GM21529 (cell line): ENCODE results near the gene PITPNM3.
"Not testable (repeated sequence)": the region's sequence is repeated elsewhere in the genome, so short reads cannot be mapped to it uniquely, and the experiment has no call there.

Experiments
- ATAC-seq: cut with Tn5 transposase; IDR thresholded peaks from one replicate; pipeline ENCODE4 v1.9.1; 2021; ENCODE audit not compliant: unreplicated experiment

PITPNM3 gene

GRCh38 chr17:6556121-6557039 lies at the start of gene PITPNM3:
TSS of gene PITPNM3 (minus strand) at chr17:6556555. CDS start at chr17:6556406, 149 bp downstream.
- no peak for ATAC-seq

GRCh38 chr17:6605142-6605541 lies 48.8 kb upstream of the PITPNM3 start:
- ATAC-seq = no peak

GRCh38 chr17:6603744-6604325 lies 47.5 kb upstream of the PITPNM3 start:
- ATAC-seq = no peak

GRCh38 chr17:6602141-6602540 lies 45.8 kb upstream of the PITPNM3 start:
- no peak for ATAC-seq

- ATAC-seq = no peak
Measured at GRCh38 chr17:6599364-6599763, 43.0 kb upstream of the PITPNM3 start.

GRCh38 chr17:6597727-6598126 lies 41.4 kb upstream of the PITPNM3 start:
- no peak for ATAC-seq

- ATAC-seq = no peak
Measured at GRCh38 chr17:6596941-6597340, 40.6 kb upstream of the PITPNM3 start.

- no peak for ATAC-seq
Measured at GRCh38 chr17:6596511-6596910, 40.2 kb upstream of the PITPNM3 start.

- no peak for ATAC-seq
Measured at GRCh38 chr17:6596081-6596480, 39.7 kb upstream of the PITPNM3 start.

GRCh38 chr17:6593371-6593770 lies 37.0 kb upstream of the PITPNM3 start:
- ATAC-seq = not testable (repeated sequence)

- ATAC-seq = no peak
Measured at GRCh38 chr17:6592173-6592572, 35.8 kb upstream of the PITPNM3 start.

- no peak for ATAC-seq
Measured at GRCh38 chr17:6591599-6592158, 35.3 kb upstream of the PITPNM3 start.

GRCh38 chr17:6589266-6589946 lies 33.1 kb upstream of the PITPNM3 start:
- no peak for ATAC-seq

GRCh38 chr17:6588165-6588564 lies 31.8 kb upstream of the PITPNM3 start:
- ATAC-seq = no peak

- ATAC-seq = no peak
Measured at GRCh38 chr17:6587310-6587709, 31.0 kb upstream of the PITPNM3 start.

- ATAC-seq = no peak
Measured at GRCh38 chr17:6583411-6583810, 27.1 kb upstream of the PITPNM3 start.

- ATAC-seq = no peak
Measured at GRCh38 chr17:6580625-6581024, 24.3 kb upstream of the PITPNM3 start.

GRCh38 chr17:6578491-6578890 lies 22.1 kb upstream of the PITPNM3 start:
- ATAC-seq = no peak

GRCh38 chr17:6577686-6578263 lies 21.4 kb upstream of the PITPNM3 start:
- ATAC-seq = no peak

GRCh38 chr17:6576038-6576785 lies 19.9 kb upstream of the PITPNM3 start:
- ATAC-seq = no peak
